Brain pericyte (primary cell): ENCODE results near the gene MED13L.

Experiments used
- DNase-seq: peaks from one replicate; pipeline ENCODE4 v3.0.0-alpha.2; 2012; ENCODE audit warnings: low read depth, low spot score

The MED13L gene

DNA sequence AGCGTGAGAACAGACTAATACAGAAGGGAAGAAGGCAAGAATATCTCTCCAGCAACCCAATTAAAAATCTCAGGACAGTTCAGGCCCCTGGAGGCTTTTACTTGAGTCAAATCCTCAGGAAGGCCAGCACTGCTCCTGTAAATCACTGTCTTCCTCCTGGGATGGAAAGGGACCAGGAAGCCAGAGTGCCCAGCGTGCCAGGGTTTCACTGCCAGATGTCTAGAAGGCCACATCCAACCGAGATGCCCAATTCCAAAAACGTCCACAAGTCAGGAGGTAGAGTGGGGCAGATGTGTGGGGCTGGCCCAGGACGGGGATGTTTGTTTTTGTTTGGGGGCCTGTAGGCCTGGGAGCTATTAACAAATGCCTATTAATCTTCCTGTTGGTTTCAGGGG, 332.0 kb downstream of the MED13L start:
- DNase-seq = no peak

DNA sequence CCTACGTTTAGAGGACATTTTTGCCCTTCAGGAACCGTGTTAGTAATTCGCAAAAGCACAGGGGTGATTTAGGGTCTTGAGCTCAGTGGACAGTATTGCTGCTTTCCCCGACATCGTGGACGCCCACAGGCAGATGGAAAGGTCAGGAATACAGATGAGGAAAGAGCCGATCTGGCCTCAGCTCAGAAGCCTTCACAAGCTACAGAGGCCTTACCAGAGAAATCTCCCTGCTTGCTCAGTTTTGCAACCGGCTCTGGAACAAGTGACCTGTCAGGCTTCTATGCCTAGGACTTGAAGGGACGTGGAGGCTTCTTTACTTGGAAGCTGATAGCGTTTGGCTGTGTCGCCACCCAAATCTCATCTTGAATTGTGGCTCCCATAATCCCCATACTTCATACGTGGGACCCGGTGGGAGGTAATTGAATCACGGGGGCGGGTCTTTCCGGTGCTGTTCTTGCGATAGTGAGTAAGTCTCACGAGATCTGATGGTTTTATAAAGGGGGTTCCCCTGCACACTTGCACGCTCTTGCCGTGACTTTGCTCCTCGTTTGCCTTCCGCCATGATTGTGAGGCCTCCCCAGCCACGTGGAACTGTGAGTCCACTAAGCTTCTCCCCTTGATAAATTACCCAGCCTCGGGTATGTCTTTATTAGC, 332.5 kb downstream of the MED13L start:
- DNase-seq = no peak

DNA sequence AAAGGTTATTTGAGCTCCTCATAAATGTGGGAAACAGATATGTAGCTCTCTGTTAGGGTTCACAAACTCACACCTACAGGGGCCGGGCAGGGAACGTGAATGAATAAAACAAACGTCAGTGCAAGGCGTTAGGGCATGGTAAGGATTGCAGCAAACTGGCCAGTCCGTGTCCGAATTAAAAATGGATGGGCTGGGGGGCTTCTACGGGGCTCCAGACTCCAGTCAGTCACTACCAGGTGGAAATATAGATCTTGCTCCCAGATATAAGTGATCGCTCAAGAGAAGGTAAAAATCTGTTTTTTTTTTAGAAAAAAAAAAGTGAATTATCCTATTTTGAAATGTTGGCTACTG, 333.1 kb downstream of the MED13L start:
- no peak for DNase-seq

DNA sequence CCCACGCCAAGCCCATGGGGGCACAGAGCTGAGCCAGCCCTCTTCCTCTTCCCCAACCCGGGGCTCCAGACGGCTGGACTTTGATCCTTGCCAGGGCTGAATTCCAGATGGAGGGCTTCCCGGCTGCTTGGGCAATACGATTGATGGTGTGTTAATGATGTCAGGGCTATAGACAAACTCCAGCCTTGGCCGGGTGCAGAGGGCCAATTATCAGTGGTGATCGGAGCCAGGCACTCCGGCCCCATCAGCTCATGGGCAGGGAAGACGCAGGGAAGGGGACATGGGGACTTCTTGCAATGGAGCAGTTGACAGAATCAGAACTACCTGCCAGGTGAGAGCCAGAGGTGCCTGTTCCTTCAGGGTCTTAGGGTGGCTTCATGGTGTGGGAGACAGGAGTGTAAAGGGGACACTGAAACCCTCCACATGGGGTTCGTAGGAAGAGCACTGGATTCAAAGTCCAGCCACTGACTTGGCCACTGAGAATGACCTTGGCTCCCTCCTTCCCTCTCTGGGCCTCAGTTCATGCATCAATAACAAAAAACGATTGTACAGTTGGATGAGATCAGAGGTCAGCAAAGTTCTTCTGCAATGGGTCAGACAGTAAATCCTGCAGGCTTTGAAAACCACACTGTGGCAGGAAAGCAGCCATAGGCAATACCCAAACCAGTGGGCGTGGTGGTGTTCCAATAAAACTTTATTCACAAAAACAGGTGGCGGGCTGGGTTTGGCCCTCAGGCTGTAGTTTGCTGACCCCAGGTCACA, 333.7 kb downstream of the MED13L start:
- DNase-seq = no peak

DNA sequence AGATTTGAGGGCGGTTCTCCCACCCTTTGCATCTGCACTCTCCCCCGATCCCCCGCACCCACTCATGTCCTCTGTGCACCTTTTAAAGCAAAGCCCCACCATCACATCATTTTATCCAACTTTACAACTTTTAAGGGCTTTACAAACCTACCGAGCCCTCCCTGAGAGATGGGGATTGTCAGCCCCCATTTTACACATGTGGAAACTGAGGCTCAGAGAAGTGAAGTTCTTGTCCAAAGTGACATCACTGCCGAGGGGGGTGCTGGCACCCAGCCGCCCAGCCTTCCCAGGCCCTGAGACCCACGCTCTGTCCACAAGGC, 334.2 kb downstream of the MED13L start:
- no peak for DNase-seq

DNA sequence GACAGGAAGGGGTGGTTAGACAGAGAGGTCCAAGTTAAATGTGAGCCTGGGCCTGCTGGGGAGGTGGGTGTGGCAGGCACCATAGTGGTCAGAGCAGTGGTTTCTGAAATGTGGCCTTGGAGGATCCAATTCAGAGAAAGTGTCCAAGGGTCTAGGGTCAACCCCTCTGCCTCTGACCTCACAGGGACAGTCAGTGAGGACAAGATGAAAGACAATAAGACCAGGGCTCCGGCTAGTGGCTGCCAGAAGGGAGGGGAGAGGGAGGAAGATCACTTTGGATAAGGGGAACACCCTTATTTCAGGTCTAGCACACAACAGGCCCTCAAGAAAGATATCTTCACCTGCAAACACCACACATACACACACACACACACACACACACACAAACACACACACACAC, 335.1 kb downstream of the MED13L start:
- DNase-seq = no peak

DNA sequence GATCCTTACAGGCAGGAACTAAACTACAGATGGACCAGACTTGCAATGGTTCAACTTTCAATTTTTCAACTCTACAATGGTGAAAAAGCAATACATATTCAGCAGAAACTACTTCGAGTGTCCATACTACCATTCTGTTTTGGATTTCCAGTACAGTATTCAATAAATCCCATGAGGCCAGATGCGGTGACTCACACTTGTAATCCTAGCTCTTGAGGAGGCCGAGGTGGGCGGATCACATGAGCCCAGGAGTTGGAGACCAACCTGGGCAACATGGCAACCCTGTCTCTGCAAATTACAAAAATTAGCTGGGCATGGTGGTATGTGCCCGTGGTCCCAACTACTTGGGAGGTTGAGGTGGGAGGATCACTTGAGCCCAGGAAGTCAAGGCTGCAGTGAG, 336.1 kb downstream of the MED13L start:
- no peak for DNase-seq

DNA sequence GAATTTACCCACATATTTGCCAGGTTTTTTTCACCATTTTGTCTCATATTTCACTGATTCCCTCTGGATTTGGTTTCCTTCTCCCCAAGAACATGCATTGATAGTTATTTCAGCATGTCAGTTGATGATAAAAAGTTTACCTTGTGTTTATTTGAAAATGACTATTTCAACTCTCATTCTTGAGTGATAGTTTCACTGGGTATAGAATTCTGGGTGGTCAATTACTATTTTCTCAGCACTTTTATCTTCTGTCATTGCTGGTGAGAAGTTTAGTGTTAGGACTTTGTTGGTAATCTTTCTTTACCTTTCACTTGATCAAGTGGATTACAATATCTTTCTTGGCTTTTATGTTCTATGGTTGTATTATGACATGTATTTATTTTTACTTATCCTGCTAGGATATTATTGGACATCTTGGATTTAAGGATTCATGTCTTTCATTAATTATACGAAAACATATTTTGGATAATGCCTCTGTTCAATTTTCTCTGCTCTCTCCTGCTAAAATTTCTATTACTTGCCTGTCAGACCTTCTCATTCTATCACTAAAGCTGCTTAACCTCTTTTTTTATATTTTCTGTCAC, 338.6 kb downstream of the MED13L start:
- no peak for DNase-seq

DNA sequence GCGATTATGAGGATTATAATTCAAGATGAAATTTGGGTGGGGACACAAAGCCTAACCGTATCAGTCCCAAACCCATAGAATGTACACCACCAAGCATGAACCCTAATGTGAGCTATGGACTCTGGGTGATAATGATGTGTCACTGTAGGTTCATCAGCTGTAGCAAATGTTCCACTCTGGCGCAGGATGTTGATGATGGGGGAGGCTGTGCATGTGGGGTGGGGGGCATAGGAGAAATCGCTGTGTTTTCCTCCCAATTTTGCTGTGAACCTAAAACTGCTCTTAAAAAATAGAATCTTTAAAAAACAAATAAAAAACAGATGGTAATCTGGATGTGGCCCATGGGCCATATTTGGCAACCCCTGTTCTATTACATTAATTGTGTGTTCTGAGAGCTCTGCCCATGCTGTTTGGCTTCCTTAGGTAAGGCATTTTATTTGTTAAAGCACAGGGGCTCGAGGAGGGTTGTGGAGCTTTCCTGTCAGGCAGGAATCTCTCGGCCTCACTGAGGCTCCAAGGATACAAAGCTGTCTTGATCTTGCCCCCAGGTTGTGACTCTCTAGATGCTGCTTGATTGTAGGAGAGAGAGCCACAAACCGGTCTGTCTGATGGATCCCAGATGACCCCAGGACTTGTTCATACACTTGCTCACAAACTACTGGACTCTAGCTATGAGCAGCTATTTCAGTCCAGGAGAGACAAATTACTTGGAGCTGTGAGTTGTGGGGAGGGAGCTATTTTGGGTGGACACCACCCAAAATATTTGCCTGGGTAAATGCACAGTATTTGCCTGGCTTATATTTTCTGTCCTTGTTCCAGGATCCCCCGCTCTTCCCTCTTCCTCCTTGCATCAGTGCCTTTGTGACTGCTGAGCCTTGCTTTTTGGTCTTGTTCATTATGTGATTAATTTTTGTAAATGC, 340.2 kb downstream of the MED13L start:
- no peak for DNase-seq

DNA sequence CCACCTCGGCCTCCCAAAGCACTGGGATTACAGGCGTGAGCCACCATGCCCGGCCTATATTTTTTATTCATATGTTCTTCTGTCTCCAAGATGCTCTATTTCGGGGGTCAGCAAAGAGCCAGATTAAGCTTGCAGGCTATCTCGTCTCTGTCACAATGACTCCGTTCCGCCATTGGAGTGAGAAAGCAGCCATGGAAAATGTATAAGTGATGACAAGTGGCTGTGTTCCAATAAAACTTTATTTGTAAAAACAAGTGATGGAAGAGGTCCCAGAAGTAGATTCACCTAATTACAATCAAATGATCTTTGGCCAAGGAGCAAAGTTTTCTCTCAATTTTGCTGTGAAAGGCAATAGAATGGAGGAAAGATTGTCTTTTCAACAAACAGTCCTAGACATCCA, 342.6 kb downstream of the MED13L start:
- no peak for DNase-seq

DNA sequence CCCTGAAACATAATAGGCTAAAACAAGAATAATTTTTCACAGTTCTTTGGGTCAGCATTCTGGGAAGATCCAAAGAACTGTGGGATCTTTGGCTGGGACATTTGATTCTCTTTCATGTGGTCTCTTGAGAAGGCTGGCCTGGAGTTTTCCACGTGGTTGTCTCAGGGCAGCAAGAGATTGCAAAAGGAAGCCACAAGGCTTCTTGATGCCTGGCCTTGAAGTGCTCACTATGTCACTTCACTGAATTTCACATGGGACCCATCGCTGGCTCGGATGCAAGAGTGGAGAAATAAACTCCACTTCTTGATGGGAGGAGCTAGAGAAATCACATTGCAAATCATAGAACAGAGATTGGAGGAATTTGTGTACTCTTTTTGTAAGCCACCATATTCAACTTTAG, 343.4 kb downstream of the MED13L start:
- no peak for DNase-seq

DNA sequence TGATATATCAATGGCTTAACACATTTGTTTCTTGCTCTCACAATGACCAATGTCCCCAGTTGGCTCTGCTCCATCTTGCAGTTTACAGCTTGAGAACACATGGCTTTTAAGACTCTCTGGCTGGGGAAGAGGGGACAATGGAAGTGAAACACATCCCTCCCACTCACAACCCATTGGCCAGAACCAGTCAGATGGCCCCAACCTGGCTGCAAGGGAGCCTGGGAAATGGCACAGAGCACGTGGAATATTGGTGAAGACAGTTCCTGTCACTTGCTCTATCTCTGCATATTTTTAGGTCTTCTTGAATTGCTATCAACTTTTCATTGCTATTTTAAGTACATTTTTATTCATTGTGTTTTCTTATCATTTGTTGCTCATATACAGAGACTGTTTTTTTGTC, 345.4 kb downstream of the MED13L start:
- no peak for DNase-seq

DNA sequence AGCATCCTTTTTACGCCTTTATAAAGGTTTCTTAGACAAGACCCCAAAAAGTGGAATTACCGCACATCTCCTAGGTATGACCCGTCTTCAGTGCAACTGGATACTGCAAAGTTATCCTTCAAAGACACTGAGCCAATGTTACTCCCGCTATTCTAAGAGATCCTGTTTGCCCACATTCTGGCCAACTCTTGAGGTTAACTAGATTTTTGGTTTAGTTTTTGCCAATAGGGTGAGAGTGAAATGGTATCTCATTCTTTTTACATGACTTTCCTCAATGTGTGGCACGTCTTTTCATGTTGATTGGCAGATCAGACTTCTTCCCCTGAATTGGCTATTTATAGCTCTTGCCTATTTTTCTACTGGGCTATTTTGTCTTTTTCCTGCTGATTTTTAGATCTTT, 347.2 kb downstream of the MED13L start:
- DNase-seq = no peak

DNA sequence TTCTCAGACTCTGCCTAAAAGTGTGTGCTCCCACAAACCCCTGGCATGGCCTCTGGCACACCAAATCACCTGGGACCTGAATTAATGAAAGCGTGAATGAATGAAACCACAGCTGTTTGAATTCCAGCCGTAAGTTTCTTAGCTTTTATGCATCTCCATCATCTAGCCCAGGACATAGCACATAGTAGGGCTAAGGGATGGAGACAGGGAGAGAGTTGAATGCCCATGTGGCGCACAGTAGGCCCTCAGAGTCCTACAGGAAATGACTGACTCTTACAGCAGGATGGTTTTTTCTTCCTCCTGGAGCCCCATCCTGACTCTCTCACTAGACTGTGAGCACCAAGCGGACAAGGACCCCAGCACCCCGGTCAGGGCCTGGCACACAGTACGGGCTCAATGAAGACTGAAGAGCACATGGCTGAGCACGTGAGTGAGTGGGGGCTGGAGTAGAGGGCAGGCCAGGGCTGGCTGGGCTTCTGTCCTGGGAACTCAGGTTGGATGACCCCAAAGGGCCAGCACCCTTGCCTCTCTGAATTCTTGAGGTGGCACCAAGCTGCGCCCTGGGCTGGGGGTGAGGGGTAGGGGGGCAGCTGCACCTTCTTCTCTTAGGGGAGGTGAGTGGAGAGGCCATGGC, 351.3 kb downstream of the MED13L start:
- DNase-seq = no peak

DNA sequence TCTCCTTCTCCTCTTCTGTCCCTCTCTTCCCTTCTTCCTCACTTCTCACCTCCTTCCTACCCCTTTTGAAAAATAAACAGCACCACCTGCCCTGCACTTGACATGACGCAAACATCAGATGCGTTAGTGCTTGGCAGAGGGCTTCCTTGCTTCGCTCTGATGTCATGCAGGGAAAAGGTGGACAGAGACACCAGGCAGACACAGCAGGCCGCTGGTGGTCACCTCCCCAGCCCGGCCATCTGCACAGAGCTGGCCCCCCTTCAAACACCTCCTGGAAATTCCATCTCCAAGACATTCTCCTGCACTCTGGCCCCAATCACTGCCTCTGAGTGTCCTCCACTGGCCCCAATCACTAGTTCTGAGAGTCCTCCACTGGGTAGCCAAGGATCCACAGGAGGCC, 353.6 kb downstream of the MED13L start:
- DNase-seq = no peak

DNA sequence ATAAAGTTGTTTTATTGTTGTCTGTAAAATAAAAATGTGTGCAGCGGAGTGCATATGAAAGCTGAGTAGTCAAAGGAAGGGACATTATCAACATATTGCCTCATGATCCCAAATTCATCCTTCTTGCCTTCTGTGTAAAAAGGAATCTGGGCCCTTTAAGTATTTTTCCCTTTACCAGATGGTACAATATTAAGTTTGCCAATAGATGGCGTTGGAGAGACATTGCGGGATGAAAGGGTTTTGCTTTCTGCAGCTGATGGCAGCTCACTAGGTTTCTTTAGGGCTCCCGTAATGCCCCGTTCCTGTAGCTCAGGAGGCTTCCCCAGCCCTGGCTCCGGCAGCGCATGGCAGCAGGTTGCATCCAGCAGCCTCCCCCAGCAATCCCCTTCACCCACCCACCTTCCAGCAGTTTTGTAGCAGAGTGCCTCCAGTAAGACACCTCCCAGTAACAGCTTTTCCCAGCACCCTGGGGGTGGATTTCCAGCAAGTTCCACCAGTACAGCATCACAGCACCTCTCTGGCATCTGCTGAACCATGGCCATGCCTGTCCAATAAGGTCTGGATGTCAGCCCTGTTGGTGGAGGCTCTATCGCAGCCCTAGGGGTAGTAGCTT, 354.4 kb downstream of the MED13L start:
- no peak for DNase-seq

DNA sequence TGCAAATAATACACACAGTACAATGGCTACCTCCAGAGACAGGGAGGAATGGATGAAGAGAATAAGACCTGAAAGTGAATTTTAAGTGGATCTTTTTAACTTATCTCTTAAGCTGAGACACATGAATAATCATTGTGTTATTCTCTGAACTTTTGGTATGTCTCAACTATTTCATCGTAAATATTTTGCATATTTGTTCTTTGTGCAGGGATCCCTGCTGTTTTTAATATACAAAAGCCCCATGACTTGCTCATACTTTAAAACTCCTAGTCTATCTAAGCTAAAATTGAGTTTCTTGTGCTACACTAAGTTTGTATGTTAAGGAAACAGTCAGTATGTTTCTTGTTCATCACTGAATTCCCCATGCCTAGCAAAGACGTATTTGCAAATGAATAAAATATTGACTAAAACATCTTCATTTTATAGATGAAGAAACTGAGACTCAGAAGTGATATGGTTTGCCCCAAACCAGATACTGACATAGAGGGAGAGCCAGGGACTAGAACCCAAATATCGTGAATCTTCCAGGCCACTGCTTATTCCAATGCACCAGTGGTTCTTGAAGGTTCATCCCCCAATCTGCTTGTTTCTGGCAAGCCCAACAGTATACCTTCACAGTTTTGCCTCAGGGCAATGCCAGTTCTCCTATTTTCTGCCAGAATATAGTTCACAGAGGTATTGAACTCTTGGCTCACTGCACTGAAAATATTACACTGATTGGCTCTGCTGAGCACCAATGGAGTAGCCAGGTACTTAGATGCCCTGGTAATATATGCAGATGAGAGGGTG, 356.9 kb downstream of the MED13L start:
- DNase-seq = no peak

DNA sequence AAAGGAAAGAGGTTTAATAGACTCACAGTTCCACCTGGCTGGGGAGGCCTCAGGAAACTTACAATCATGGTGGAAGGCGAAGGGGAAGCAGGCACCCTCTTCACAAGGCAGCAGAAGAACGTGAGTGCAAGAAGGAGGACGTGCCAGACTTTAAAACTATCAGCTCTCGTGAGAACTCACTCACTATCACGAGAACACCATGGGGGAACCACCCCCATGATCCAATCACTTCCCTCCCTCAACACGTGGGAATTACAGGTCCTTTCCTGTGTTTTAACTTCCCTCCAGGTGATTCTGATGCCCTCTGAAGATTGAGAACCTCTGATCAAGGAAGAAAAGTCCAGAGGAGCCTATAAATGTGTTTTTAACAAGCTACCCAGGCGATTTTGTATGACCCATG, 358.7 kb downstream of the MED13L start:
- DNase-seq = no peak

DNA sequence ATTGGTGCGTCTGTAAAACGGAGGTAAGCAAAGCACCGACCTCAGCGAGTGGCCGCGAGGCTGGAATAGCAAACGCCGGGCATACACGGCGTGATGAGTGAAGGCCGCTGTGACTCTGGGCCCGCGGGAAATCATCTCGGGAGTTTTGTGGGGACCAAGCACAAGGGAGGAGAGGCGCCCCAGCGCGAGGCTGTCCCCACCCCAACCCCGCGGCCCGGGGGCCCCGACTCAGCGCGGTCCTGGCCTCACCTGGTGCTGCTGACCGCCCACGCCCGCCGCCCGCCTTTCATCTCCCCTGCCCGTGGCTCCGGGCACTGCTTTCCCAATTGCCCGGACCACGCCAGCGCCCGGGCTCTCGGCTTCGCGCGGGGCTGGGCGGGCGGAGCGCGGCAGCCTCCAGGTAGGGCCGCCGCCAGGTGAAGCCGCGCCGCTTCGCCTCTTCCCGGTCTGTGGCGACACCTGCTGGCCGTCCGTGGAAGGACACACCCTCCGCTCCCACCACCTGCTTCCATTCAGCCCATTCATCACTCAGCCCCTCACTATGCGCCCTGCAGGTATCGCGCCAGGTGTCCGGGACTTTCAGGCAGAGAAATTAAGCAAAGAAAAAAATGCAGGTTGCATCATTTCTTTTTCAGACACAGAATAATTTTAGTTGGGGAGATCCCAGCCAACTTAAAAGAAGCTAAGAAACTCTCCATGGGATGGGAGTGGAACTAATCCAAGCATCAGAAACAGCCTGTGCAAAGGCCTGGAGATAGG, 360.4 kb downstream of the MED13L start:
- no peak for DNase-seq

DNA sequence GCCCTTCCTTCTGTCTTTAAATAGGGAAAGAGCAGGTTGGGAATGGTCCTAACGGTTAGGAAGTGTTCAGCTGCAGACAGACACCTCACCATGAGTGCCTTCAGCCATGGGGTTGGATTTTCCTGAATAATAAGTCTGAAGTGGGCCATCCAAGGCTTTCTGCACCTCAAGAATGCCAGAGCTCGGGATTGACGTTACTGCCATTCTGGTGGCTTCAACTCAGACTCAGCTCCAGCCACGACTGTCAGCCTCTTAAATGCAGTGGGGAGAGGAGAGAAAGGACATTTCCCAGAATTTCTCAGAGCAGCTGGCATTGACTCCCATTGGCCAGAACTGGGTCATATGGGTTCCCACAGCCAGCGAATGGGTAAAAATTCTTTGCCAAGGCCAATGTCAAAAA, 363.4 kb downstream of the MED13L start:
- DNase-seq = no peak
